NCI-H1105 (cell line): Measurements from ENCODE around the gene PCLAF.

Experiments
- DNase-seq: peaks from one replicate; lab custom pipeline; 2025; lab: John Stamatoyannopoulos, UW

PCLAF gene

DNA sequence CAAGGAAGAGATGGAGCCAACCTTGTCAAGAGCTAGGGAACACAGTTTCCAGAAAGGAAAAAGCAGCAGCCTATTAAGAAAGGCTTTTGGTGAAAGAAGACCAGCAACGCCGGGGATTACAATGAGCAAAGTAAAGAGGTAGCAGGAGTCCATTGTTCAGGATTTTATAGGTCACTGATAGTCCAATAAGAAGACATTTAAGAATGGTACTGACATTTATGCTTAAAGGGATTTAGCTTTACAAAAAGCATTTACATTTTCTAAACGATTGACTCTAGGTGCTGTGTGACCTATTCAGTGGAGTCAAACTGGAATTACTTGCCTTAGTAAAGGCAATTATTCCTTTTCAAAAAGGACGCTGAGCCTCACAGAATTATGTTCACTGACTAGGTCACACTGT is 66.0 kb downstream of the PCLAF start:
- no peak for DNase-seq

DNA sequence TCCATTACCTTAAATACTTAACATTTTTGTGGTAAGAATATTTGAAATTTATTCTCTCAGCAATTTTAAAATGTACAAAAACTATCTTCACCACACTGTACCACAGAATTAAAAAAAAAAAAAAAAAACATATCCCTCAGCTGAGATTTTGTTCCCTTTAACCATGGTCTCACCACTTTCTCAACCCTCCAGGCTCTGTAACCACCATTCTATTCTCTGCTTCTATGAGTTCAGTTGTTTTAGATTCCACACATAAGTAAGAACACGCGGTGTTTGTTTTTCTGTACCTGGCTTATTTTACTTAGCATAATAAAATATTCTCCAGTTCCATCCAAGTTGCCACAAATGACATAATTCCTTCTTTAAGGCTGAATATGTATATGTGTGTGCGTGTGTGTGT is 66.8 kb downstream of the PCLAF start:
- no peak for DNase-seq
